Measurements from ENCODE around the gene LCP1.

The LCP1 gene

GRCh38 chr13:46086985-46087384, 95.0 kb downstream of the LCP1 start:
- no peak overlapping the region for H3K27ac ChIP-seq
- no peak for TF ChIP-seq ZFX (IDR thresholded peaks at IDR 0.05; ENCODE audit: borderline replicate concordance)
- TF ChIP-seq CTCF (IDR thresholded peaks at IDR 0.05) = no peak

GRCh38 chr13:46086421-46086922, 95.5 kb downstream of the LCP1 start:
- no peak for TF ChIP-seq CTCF (IDR thresholded peaks at IDR 0.05)
- no peak for TF ChIP-seq ZFX (IDR thresholded peaks at IDR 0.05; ENCODE audit: borderline replicate concordance)
- H3K27ac ChIP-seq = no peak overlapping the region

GRCh38 chr13:46085737-46086136, 96.2 kb downstream of the LCP1 start:
- no peak overlapping the region for H3K27ac ChIP-seq
- TF ChIP-seq ZFX (IDR thresholded peaks at IDR 0.05; ENCODE audit: borderline replicate concordance) (no peak), CTCF (IDR thresholded peaks at IDR 0.05) (no peak)

GRCh38 chr13:46082324-46082723, 99.7 kb downstream of the LCP1 start:
- H3K27ac ChIP-seq = no peak overlapping the region
- no peak for TF ChIP-seq CTCF (IDR thresholded peaks at IDR 0.05)

GRCh38 chr13:46079770-46080169, 102.2 kb downstream of the LCP1 start:
- H3K27ac ChIP-seq = no peak overlapping the region
- TF ChIP-seq CTCF (IDR thresholded peaks at IDR 0.05) (no peak), ZFX (IDR thresholded peaks at IDR 0.05; ENCODE audit: borderline replicate concordance) (no peak)

GRCh38 chr13:46077265-46077664, 104.7 kb downstream of the LCP1 start:
- H3K27ac ChIP-seq = no peak overlapping the region
- TF ChIP-seq ZFX (IDR thresholded peaks at IDR 0.05; ENCODE audit: borderline replicate concordance) = no peak

- TF ChIP-seq ZFX (IDR thresholded peaks at IDR 0.05; ENCODE audit: borderline replicate concordance) (no peak), CTCF (IDR thresholded peaks at IDR 0.05) (no peak)
- H3K27ac ChIP-seq = no peak overlapping the region
Measured at GRCh38 chr13:46076827-46077226, 105.2 kb downstream of the LCP1 start.

Measured in 22Rv1 (cell line).